Neural progenitor cell (in vitro differentiated cells): ENCODE results near the gene FEM1B.

Experiments
- EZH2phosphoT487 ChIP-seq: fragments of 200-600 bp; sonication (generic); IDR thresholded peaks from 2 replicates; pipeline ENCODE4 v1.6.1; 2017; ENCODE audit warnings: antibody characterized with exemption
- TF ChIP-seq, protein P1 (sequence below): fragments of 200-600 bp; sonication (generic); IDR thresholded peaks from 2 replicates; pipeline ENCODE4 v1.5.1; 2017; ENCODE audit warnings: antibody characterized with exemption, mild to moderate bottlenecking

DNA sequence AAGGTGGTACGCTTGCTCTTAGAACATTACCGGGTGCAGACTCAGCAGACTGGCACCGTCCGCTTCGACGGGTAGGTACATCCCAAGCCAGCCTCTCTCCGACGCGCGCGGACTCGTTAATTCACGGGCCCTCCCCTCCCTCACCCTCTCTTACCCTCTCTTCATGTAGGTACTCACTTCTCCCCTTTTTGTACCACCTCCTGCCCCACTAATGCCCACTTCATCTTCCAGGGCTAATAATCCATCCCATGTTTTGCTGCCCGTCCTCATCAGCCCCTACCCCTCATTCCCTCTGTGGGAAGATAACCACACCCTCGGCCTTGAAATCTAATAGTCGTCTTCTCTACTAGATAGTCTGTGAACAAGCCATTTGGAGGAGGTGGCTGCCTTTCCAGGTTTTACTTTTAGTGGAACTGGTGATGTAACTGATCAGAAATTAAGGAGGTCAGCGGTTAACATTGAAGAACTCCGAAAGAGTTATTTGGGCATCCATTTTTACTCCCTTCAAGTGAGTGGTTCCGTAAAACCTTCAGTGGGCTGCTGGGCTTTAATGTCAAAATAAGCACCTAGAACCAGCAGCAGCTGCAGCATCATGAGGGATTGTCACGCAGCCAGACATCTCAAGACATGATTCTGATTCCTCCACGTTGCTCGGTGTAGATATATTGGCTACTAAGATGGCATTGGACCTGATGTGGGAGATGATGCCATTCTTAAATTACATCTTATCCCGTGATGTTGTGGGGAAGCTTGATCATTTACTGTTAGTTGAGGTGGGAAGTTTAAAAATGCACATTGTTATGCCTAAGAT, 1.3 kb downstream of the FEM1B start:
- TF ChIP-seq, protein P1, sequence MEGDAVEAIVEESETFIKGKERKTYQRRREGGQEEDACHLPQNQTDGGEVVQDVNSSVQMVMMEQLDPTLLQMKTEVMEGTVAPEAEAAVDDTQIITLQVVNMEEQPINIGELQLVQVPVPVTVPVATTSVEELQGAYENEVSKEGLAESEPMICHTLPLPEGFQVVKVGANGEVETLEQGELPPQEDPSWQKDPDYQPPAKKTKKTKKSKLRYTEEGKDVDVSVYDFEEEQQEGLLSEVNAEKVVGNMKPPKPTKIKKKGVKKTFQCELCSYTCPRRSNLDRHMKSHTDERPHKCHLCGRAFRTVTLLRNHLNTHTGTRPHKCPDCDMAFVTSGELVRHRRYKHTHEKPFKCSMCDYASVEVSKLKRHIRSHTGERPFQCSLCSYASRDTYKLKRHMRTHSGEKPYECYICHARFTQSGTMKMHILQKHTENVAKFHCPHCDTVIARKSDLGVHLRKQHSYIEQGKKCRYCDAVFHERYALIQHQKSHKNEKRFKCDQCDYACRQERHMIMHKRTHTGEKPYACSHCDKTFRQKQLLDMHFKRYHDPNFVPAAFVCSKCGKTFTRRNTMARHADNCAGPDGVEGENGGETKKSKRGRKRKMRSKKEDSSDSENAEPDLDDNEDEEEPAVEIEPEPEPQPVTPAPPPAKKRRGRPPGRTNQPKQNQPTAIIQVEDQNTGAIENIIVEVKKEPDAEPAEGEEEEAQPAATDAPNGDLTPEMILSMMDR, result no peak
- TF ChIP-seq EZH2phosphoT487, result no peak
